Measurements from ENCODE around the gene CCDC17. TPM values are rescaled to one million over a fixed set of nuclear protein-coding genes. Genes with fewer than 3 reads are reported as not detected.

CCDC17 gene
- total and polyA plus RNA-seq, 2 donors (not counting 3 experiments of a cell fraction or from before 2014, with no cell fraction given) = 1.3 to 3.5 TPM

GRCh38 chr1:45647248-45648021 lies 23.6 kb upstream of the CCDC17 start:
- FAIRE-seq (peak; percentile 18), DNase-seq (ENCODE audit: low read depth, low spot score) (peak; percentile 41)
- Histone ChIP-seq H3K4me3 (replicated peaks in 1 of 3; ENCODE audit: insufficient read depth in 1 of 3, low read depth in 1 of 3, low read length in 3 of 3) (no peak overlapping the region), H3K27ac (ENCODE audit: insufficient read depth, low read depth, low read length) (no peak overlapping the region), H3K9me1 (replicated peaks; ENCODE audit: control insufficient read depth, extremely low read depth, insufficient read depth, low read length) (no peaks in the 10 kb centered on the region), H3K27me3 (ENCODE audit: control insufficient read depth in 2 of 2, insufficient read depth in 2 of 2, low read length in 2 of 2) (no peaks in the 10 kb centered on the region), H3K79me2 (ENCODE audit: control insufficient read depth, insufficient read depth, low read length) (peaks cover 12% of the 10 kb centered on the region), H3K9ac (replicated peaks; ENCODE audit: extremely low read depth, insufficient read depth, low read length) (no peak overlapping the region), H3K36me3 (ENCODE audit: control insufficient read depth in 2 of 2, extremely low read depth in 1 of 2, insufficient read depth in 2 of 2, low read length in 2 of 2) (peaks cover 9 to 10% of the 10 kb centered on the region in 2 experiments), H3K4me2 (ENCODE audit: insufficient read depth, low read length) (no peak overlapping the region), H3K9me3 (replicated peaks; ENCODE audit: control insufficient read depth, insufficient read depth, low read length) (no peaks in the 10 kb centered on the region), H3K4me1 (ENCODE audit: control insufficient read depth, extremely low read depth, insufficient read depth, low read length) (peaks cover 9% of the 10 kb centered on the region), H4K20me1 (replicated peaks; ENCODE audit: control insufficient read depth, extremely low read depth, insufficient read depth, low read length) (no peaks in the 10 kb centered on the region), H2AFZ (ENCODE audit: low read depth, low read length) (no peak overlapping the region)
- CTCF ChIA-PET = interaction anchor here (1.0 kb wide), 1 partner anchor 234 kb away, joined by 4 read pairs; no protein-coding TSS in a partner anchor
- dilution Hi-C loops (cut with MboI; ENCODE audit: extremely low pct_ligation_motif_present, low sequenced_read_pairs) = no loop called here
- POLR2A ChIA-PET = interaction anchor here (1.1 kb wide), 1 partner anchor 126 kb away, joined by 5 read pairs; the partner anchor contains the start of gene PRDX1
- TF ChIP-seq MAX (IDR thresholded peaks at IDR 0.05; ENCODE audit: insufficient read depth, insufficient read length) = no peak
- no peak for TF ChIP-seq POLR2A (IDR thresholded peaks at IDR 0.05; ENCODE audit: low read depth, low read length)
- TF ChIP-seq CTCF (IDR thresholded peaks at IDR 0.05; ENCODE audit: extremely low read depth in 1 of 2, insufficient read depth in 1 of 2, low read depth in 1 of 2, low read length in 2 of 2) = no peak
- TF ChIP-seq MYC (IDR thresholded peaks at IDR 0.05; ENCODE audit: low read depth, low read length) = no peak
- TF ChIP-seq EZH2 (IDR thresholded peaks at IDR 0.05; ENCODE audit: borderline replicate concordance, low read depth, low read length, severe bottlenecking) = no peak
- no peak for TF ChIP-seq JUN (IDR thresholded peaks at IDR 0.05; ENCODE audit: borderline replicate concordance, insufficient read depth, insufficient read length, low read depth)
- TF ChIP-seq POLR2AphosphoS5 (IDR thresholded peaks at IDR 0.05; ENCODE audit: insufficient read depth, low read depth, low read length) = no peak
- no peak for TF ChIP-seq FOS (IDR thresholded peaks at IDR 0.05; ENCODE audit: borderline replicate concordance, insufficient read depth, low read length)
- TF ChIP-seq GATA2 (IDR thresholded peaks at IDR 0.05; ENCODE audit: insufficient read depth, insufficient read length, low read depth, low read length) = no peak
- no TSS peak for BruUV-seq (replicated peaks)
- intact Hi-C loops (cut with micrococcal nuclease) = loop anchor here (5.0 kb wide), 1 partner anchor 235 kb away; no protein-coding TSS in a partner anchor
